Ammon's horn (tissue), 1 donor: ENCODE results near the gene DEPDC5.

ENCODE experiments used
- DNase-seq: peaks from one replicate; pipeline ENCODE4 v3.0.0-alpha.2; 2016; ENCODE audit warnings: low spot score

DEPDC5 gene

GRCh38 chr22:31926969-31927368, 173.2 kb downstream of the DEPDC5 start:
- peak; percentile 90 for DNase-seq

GRCh38 chr22:31927562-31927961, 173.7 kb downstream of the DEPDC5 start:
- no peak for DNase-seq

- DNase-seq: no peak
Measured at GRCh38 chr22:31929167-31929930, 175.5 kb downstream of the DEPDC5 start.

GRCh38 chr22:31932863-31933262, 179.0 kb downstream of the DEPDC5 start:
- no peak for DNase-seq

- no peak for DNase-seq
Measured at GRCh38 chr22:31933406-31933805, 179.6 kb downstream of the DEPDC5 start.

GRCh38 chr22:31933816-31934482, 180.1 kb downstream of the DEPDC5 start:
- DNase-seq: no peak

GRCh38 chr22:31935961-31936635, 182.3 kb downstream of the DEPDC5 start:
- DNase-seq: no peak

GRCh38 chr22:31937341-31937740, 183.5 kb downstream of the DEPDC5 start:
- no peak for DNase-seq

- peak; percentile 66 for DNase-seq
Measured at GRCh38 chr22:31938296-31938695, 184.5 kb downstream of the DEPDC5 start.

- no peak for DNase-seq
Measured at GRCh38 chr22:31940506-31940905, 186.7 kb downstream of the DEPDC5 start.

- DNase-seq: no peak
Measured at GRCh38 chr22:31942091-31942490, 188.3 kb downstream of the DEPDC5 start.

- no peak for DNase-seq
Measured at GRCh38 chr22:31943206-31943977, 189.6 kb downstream of the DEPDC5 start.

GRCh38 chr22:31943978-31944699, 190.3 kb downstream of the DEPDC5 start, which contains the start of gene YWHAH:
Gene YWHAH, plus strand, starts transcription at chr22:31944535. Its CDS starts 199 bp downstream, at chr22:31944734.
- peak; percentile 97 for DNase-seq

GRCh38 chr22:31944700-31945442, 191.1 kb downstream of the DEPDC5 start:
- DNase-seq: no peak

GRCh38 chr22:31945443-31945855, 191.6 kb downstream of the DEPDC5 start:
- no peak for DNase-seq

GRCh38 chr22:31945971-31946680, 192.3 kb downstream of the DEPDC5 start:
- no peak for DNase-seq

- DNase-seq: peak; percentile 69
Measured at GRCh38 chr22:31947296-31947695, 193.5 kb downstream of the DEPDC5 start.

GRCh38 chr22:31948002-31948401, 194.2 kb downstream of the DEPDC5 start:
- DNase-seq: no peak

- DNase-seq: no peak
Measured at GRCh38 chr22:31950226-31950625, 196.4 kb downstream of the DEPDC5 start.
